ENCODE measurements around the gene LAMC1. TPM values are rescaled to one million over a fixed set of nuclear protein-coding genes. Genes with fewer than 3 reads are reported as not detected.

Gene LAMC1
- polyA plus RNA-seq, 1 donor (not counting 4 experiments of a cell fraction or from before 2014, with no cell fraction given): 66.6 TPM

DNA sequence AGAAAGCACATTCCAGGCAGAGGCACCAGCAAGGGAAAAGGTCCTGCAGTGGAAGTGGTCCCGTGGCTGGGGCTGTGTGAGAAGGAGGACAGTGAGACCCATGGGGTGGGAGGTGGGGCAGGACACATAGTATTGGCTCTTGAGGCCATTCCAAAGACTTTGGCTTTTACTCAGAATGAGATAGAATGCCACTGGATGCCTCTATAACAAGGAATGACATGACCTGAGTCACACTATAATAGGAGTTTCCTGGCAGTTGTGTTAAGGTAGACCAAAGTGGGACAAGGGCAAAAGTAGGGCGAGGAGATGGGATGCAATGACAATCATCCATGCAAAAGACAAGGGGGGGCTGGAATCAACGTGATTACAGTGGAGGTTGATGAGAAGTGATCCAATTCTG lies 138.2 kb downstream of the LAMC1 start:
- no peaks in the 10 kb centered on the region for H3K36me3 ChIP-seq (ENCODE audit: control insufficient read depth in 2 of 2, extremely low read depth in 1 of 2, insufficient read depth in 2 of 2, low read length in 2 of 2)
- TF ChIP-seq, protein P1, sequence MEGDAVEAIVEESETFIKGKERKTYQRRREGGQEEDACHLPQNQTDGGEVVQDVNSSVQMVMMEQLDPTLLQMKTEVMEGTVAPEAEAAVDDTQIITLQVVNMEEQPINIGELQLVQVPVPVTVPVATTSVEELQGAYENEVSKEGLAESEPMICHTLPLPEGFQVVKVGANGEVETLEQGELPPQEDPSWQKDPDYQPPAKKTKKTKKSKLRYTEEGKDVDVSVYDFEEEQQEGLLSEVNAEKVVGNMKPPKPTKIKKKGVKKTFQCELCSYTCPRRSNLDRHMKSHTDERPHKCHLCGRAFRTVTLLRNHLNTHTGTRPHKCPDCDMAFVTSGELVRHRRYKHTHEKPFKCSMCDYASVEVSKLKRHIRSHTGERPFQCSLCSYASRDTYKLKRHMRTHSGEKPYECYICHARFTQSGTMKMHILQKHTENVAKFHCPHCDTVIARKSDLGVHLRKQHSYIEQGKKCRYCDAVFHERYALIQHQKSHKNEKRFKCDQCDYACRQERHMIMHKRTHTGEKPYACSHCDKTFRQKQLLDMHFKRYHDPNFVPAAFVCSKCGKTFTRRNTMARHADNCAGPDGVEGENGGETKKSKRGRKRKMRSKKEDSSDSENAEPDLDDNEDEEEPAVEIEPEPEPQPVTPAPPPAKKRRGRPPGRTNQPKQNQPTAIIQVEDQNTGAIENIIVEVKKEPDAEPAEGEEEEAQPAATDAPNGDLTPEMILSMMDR (optimal IDR thresholded peaks at IDR 0.05 in 1 of 3, IDR thresholded peaks at IDR 0.05 in 1 of 3, conservative IDR thresholded peaks at IDR 0.05 in 1 of 3; ENCODE audit: extremely low read depth in 1 of 3, insufficient read depth in 2 of 3, low read length in 3 of 3): no peak
- no peak for TF ChIP-seq EZH2 (IDR thresholded peaks at IDR 0.05; ENCODE audit: low read length)
- no peaks in the 10 kb centered on the region for H3K9me1 ChIP-seq (ENCODE audit: control insufficient read depth, extremely low read depth, insufficient read depth, low read length)
- peak overlapping the region; percentile 99 for H3K27ac ChIP-seq (ENCODE audit: control insufficient read depth, insufficient read depth, low read length)
- H4K20me1 ChIP-seq (ENCODE audit: control insufficient read depth, extremely low read depth, insufficient read depth, low read length): no peaks in the 10 kb centered on the region
- H3K79me2 ChIP-seq (ENCODE audit: control insufficient read depth, insufficient read depth, low read length): no peaks in the 10 kb centered on the region
- DNase-seq (ENCODE audit: low read depth, low spot score): no peak
- peaks cover 73% of the 10 kb centered on the region for H3K4me1 ChIP-seq (ENCODE audit: control insufficient read depth, extremely low read depth, insufficient read depth, low read length)
- peak overlapping the region; percentile 13 for H3K9ac ChIP-seq (ENCODE audit: control insufficient read depth, extremely low read depth, insufficient read depth, low read length)
- peak; percentile 83 for FAIRE-seq
- H3K27me3 ChIP-seq (ENCODE audit: control insufficient read depth, extremely low read depth, insufficient read depth, low read length): no peaks in the 10 kb centered on the region
- dilution Hi-C loops (cut with MboI; ENCODE audit: extremely low pct_ligation_motif_present, low sequenced_read_pairs): no loop called here
- no peak overlapping the region for H3K4me2 ChIP-seq (ENCODE audit: control insufficient read depth, extremely low read depth, insufficient read depth, low read depth, low read length)
- H3K4me3 ChIP-seq (ENCODE audit: control insufficient read depth in 2 of 3, extremely low read depth in 1 of 3, insufficient read depth in 2 of 3, low read depth in 1 of 3, low read length in 3 of 3): no peak overlapping the region
- H3K9me3 ChIP-seq (ENCODE audit: control insufficient read depth, low read depth, low read length): peaks cover 2% of the 10 kb centered on the region
- no peak overlapping the region for H2AFZ ChIP-seq (ENCODE audit: control insufficient read depth, low read length)

DNA sequence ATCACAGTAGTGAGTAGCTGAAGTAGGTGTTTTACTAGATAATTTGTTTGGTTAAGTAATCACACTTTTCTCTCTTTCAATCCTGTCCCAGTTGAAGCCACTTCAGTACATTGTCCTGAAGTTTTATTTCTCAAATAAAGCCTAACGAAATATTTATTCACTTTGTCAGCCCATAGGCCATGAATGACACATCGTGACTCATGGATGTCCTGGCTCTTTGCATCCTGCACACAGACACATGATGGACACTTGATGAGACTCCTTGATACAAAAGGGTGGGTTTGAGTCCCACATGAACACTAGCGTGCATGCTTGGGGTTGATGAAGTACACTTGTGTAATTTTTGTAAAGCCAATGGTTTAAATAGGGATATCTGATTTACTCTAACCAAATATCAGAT lies 140.1 kb downstream of the LAMC1 start:
- peak overlapping the region; percentile 79 for H3K9ac ChIP-seq (ENCODE audit: control insufficient read depth, extremely low read depth, insufficient read depth, low read length)
- no peaks in the 10 kb centered on the region for H4K20me1 ChIP-seq (ENCODE audit: control insufficient read depth, extremely low read depth, insufficient read depth, low read length)
- H3K27me3 ChIP-seq (ENCODE audit: control insufficient read depth, extremely low read depth, insufficient read depth, low read length): no peaks in the 10 kb centered on the region
- no peak overlapping the region for H2AFZ ChIP-seq (ENCODE audit: control insufficient read depth, low read length)
- dilution Hi-C loops (cut with MboI; ENCODE audit: extremely low pct_ligation_motif_present, low sequenced_read_pairs): no loop called here
- TF ChIP-seq, protein P1 (optimal IDR thresholded peaks at IDR 0.05 in 1 of 3, IDR thresholded peaks at IDR 0.05 in 1 of 3, conservative IDR thresholded peaks at IDR 0.05 in 1 of 3; ENCODE audit: extremely low read depth in 1 of 3, insufficient read depth in 2 of 3, low read length in 3 of 3): no peak
- TF ChIP-seq EZH2 (IDR thresholded peaks at IDR 0.05; ENCODE audit: low read length): no peak
- FAIRE-seq (peak; percentile 86), DNase-seq (ENCODE audit: low read depth, low spot score) (peak; percentile 94)
- H3K36me3 ChIP-seq (ENCODE audit: control insufficient read depth in 2 of 2, extremely low read depth in 1 of 2, insufficient read depth in 2 of 2, low read length in 2 of 2): no peaks in the 10 kb centered on the region
- H3K9me1 ChIP-seq (ENCODE audit: control insufficient read depth, extremely low read depth, insufficient read depth, low read length): no peaks in the 10 kb centered on the region
- H3K4me1 ChIP-seq (ENCODE audit: control insufficient read depth, extremely low read depth, insufficient read depth, low read length): peaks cover 73% of the 10 kb centered on the region
- H3K9me3 ChIP-seq (ENCODE audit: control insufficient read depth, low read depth, low read length): peaks cover 2% of the 10 kb centered on the region
- H3K79me2 ChIP-seq (ENCODE audit: control insufficient read depth, insufficient read depth, low read length): no peaks in the 10 kb centered on the region
- H3K4me3 ChIP-seq (ENCODE audit: control insufficient read depth in 2 of 3, extremely low read depth in 1 of 3, insufficient read depth in 2 of 3, low read depth in 1 of 3, low read length in 3 of 3): peak overlapping the region in 1 of 3 experiments; percentile 24
- peak overlapping the region; percentile 99 for H3K27ac ChIP-seq (ENCODE audit: control insufficient read depth, insufficient read depth, low read length)
- H3K4me2 ChIP-seq (ENCODE audit: control insufficient read depth, extremely low read depth, insufficient read depth, low read depth, low read length): peak overlapping the region; percentile 83

All from keratinocyte (primary cell).